ENCODE results near the gene DPH6. TPM values are rescaled to one million over a fixed set of nuclear protein-coding genes. Genes with fewer than 3 reads are reported as not detected.

The DPH6 gene
- total RNA-seq, 2 donors from 2014 or later: 29.8 to 35.6 TPM

DNA sequence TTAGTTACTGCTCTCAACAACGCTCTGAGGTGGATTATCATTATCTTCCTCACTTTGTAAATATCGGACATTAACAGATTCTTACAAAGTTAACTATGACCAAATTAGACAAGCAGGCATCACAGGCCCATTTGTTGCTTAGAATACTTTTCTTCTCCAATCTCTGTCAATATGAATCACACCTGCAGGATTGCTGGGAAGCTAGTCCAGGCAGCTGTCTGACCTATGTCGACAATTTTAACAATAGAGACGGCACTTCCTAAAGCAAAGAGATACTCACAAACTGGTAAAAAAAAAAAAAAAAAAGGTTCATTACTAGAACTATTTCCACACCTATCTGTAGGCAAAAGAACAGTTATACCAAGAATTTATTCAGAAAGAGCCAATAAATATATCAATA is 85.3 kb downstream of the DPH6 start:
- H3K4me3 Mint-ChIP-seq: no peak overlapping the region
- 58 to 75% methylated on average over 4 of the region's 4 CpGs for WGBS, 2 experiments (ENCODE audit: insufficient coverage in 1 of 2, insufficient read length in 1 of 2)
- Histone ChIP-seq H3K27me3 (ENCODE audit: control insufficient read depth, insufficient read depth, low read length, poor library complexity, severe bottlenecking) (no peaks in the 10 kb centered on the region), H3K9ac (ENCODE audit: extremely low read depth, low read length, poor library complexity, severe bottlenecking) (no peak overlapping the region), H3K4me3 (ENCODE audit: low read length) (no peak overlapping the region), H3K27ac (ENCODE audit: low read depth, low read length) (no peak overlapping the region), H3K36me3 (ENCODE audit: control insufficient read depth, insufficient read depth, low read length) (no peaks in the 10 kb centered on the region), H3K9me3 (ENCODE audit: control insufficient read depth, low read length) (no peaks in the 10 kb centered on the region), H3K4me1 (ENCODE audit: control insufficient read depth, insufficient read depth, low read length) (no peaks in the 10 kb centered on the region)
- H3K27ac Mint-ChIP-seq: no peak overlapping the region
- no peaks in the 10 kb centered on the region for H3K36me3 Mint-ChIP-seq (ENCODE audit: low read depth)
- H3K4me1 Mint-ChIP-seq: no peaks in the 10 kb centered on the region
- TF ChIP-seq, protein P1, sequence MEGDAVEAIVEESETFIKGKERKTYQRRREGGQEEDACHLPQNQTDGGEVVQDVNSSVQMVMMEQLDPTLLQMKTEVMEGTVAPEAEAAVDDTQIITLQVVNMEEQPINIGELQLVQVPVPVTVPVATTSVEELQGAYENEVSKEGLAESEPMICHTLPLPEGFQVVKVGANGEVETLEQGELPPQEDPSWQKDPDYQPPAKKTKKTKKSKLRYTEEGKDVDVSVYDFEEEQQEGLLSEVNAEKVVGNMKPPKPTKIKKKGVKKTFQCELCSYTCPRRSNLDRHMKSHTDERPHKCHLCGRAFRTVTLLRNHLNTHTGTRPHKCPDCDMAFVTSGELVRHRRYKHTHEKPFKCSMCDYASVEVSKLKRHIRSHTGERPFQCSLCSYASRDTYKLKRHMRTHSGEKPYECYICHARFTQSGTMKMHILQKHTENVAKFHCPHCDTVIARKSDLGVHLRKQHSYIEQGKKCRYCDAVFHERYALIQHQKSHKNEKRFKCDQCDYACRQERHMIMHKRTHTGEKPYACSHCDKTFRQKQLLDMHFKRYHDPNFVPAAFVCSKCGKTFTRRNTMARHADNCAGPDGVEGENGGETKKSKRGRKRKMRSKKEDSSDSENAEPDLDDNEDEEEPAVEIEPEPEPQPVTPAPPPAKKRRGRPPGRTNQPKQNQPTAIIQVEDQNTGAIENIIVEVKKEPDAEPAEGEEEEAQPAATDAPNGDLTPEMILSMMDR (conservative IDR thresholded peaks at IDR 0.05): no peak
- H3K27me3 Mint-ChIP-seq (ENCODE audit: insufficient read depth): no peaks in the 10 kb centered on the region
- no peaks in the 10 kb centered on the region for H3K9me3 Mint-ChIP-seq
- no peak for DNase-seq

DNA sequence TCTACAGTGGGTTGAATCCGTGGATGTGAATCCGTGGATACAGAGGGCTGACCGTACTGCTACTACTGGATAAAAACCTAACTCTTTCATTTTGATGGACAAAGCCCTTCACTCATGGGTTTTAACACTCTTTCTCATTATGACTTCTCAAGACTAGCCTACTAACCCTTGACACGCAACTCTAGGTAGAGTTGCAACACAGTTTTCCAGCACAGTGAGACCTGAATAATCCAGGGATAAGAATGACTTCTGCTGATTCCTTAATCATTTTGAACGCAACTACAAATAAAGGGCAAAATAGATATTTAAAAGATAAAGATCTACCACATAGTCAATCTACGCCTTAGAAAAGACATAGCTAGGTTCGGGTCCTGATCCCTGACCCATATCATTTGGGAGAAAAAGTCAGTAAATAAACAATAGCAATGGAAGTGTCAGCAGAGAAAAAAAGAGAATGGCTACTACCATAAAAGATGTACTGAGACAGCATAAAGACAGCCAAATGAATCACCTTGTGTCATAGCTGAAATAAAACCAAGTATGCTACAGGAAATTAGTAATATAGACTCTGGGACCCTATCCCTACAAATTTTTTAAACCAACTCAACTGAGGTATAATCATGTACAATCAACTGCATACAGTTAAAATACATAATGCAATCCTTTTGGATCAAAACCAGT is 87.6 kb downstream of the DPH6 start:
- TF ChIP-seq, protein P1 (conservative IDR thresholded peaks at IDR 0.05): no peak
- Mint-ChIP-seq H3K9me3 (no peaks in the 10 kb centered on the region), H3K36me3 (ENCODE audit: low read depth) (no peaks in the 10 kb centered on the region), H3K27me3 (ENCODE audit: insufficient read depth) (no peaks in the 10 kb centered on the region), H3K27ac (no peak overlapping the region), H3K4me1 (no peaks in the 10 kb centered on the region), H3K4me3 (no peak overlapping the region)
- Histone ChIP-seq H3K9ac (ENCODE audit: extremely low read depth, low read length, poor library complexity, severe bottlenecking) (no peak overlapping the region), H3K27me3 (ENCODE audit: control insufficient read depth, insufficient read depth, low read length, poor library complexity, severe bottlenecking) (no peaks in the 10 kb centered on the region), H3K36me3 (ENCODE audit: control insufficient read depth, insufficient read depth, low read length) (no peaks in the 10 kb centered on the region), H3K9me3 (ENCODE audit: control insufficient read depth, low read length) (no peaks in the 10 kb centered on the region), H3K4me1 (ENCODE audit: control insufficient read depth, insufficient read depth, low read length) (no peaks in the 10 kb centered on the region), H3K27ac (ENCODE audit: low read depth, low read length) (no peak overlapping the region), H3K4me3 (ENCODE audit: low read length) (no peak overlapping the region)
- DNase-seq: no peak
- WGBS, 2 experiments (ENCODE audit: insufficient coverage in 1 of 2, insufficient read length in 1 of 2): 96 to 97% methylated on average over 3 to 7 of the region's 7 CpGs

DNA sequence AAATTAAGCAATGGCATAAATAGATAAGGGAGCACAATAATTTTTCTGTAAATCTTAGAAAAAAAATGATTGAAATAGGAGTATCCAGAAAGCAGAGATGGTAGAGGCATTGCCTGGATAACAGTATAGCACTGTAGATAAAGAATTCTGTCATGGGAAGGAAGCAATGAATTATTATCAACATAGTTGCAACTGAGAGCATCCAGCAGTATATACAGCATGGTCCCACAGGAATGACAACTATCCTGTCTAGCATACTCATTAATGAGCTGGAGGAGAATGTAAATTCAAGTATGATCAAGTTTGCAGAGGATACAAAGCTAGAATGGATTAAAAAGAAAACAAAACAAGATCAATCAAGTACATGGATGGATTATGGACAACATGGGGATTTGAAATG is 90.8 kb downstream of the DPH6 start:
- H3K9me3 Mint-ChIP-seq: no peaks in the 10 kb centered on the region
- TF ChIP-seq, protein P1 (conservative IDR thresholded peaks at IDR 0.05): no peak
- Histone ChIP-seq H3K4me1 (ENCODE audit: control insufficient read depth, insufficient read depth, low read length) (no peaks in the 10 kb centered on the region), H3K9ac (ENCODE audit: extremely low read depth, low read length, poor library complexity, severe bottlenecking) (no peak overlapping the region), H3K27ac (ENCODE audit: low read depth, low read length) (no peak overlapping the region), H3K9me3 (ENCODE audit: control insufficient read depth, low read length) (no peaks in the 10 kb centered on the region), H3K36me3 (ENCODE audit: control insufficient read depth, insufficient read depth, low read length) (no peaks in the 10 kb centered on the region), H3K27me3 (ENCODE audit: control insufficient read depth, insufficient read depth, low read length, poor library complexity, severe bottlenecking) (no peaks in the 10 kb centered on the region), H3K4me3 (ENCODE audit: low read length) (no peak overlapping the region)
- DNase-seq: no peak
- no peak overlapping the region for H3K4me3 Mint-ChIP-seq
- H3K36me3 Mint-ChIP-seq (ENCODE audit: low read depth): peaks cover 4% of the 10 kb centered on the region
- H3K27me3 Mint-ChIP-seq (ENCODE audit: insufficient read depth): no peaks in the 10 kb centered on the region
- no peak overlapping the region for H3K27ac Mint-ChIP-seq
- H3K4me1 Mint-ChIP-seq: peaks cover 7% of the 10 kb centered on the region
